Activated CD8-positive, alpha-beta memory T cell treated with anti-CD3 and anti-CD28 coated beads, Interleukin-2, amount 50 U/mL, for 1 hour (primary cell): ENCODE measurements around the gene HNRNPA1.
A peak's percentile ranks its signal among the peaks of the same experiment; 100 is the strongest.
"Not testable (repeated sequence)": the region's sequence is repeated elsewhere in the genome, so short reads cannot be mapped to it uniquely, and the experiment has no call there.

Source experiments
- DNase-seq: peaks from one replicate; pipeline ENCODE4 v3.0.0-alpha.2; 2020; ENCODE audit errors: extremely low read depth

The HNRNPA1 gene

DNA sequence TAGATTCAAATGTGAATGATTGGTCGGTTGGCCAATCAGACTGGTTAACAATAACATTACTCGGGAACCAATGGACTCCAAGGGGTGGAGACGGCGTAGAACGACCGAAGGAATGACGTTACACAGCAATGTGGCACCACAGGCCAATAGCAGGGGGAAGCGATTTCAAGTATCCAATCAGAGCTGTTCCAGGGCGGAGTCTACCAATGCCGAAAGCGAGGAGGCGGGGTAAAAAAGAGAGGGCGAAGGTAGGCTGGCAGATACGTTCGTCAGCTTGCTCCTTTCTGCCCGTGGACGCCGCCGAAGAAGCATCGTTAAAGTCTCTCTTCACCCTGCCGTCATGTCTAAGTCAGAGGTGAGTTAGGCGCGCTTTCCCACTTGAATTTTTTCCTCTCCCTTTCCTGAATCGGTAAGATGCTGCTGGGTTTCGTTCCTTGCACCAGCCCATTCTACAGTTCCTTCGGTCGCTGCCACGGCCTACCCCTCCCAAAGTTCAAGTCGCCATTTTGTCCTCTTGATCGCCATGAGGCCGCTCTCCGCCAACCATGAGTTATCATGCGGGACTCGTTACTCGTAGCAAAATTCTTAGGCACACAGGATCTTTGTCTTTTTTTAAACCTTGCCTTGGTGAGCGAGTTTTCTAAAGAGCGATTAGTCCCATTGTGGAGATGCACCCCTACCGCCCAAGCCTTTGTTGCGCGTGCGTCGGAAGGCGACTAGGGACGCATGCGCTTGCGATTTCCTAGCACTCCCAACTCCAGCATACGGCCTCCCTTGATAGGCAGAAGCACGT lies at the start of gene HNRNPA1:
Gene HNRNPA1, plus strand, starts transcription at position 259 of the 793 bp plus-strand sequence. Its CDS starts 82 bp downstream, at position 341.
- peak; percentile 97 for DNase-seq

DNA sequence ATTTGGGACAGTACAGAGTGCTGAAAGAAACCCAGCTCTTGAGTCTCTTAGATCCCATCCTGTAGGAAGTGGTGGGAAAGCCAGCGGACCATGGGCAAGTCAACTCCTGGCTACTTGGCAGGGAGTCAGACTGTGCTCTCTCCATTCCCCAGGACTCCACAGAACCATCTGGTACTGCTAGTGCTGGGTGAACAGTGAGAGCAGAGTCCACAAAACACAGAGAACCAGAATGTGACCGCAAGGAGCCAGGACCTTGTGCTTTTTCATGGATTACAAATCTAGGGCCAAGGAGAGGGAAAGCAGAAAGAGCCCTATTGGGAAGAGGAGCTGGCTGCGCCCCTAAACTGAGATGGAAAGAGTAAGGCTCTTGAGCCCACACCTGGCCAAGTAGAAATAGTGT lies 49.3 kb upstream of the HNRNPA1 start:
- not testable (repeated sequence) for DNase-seq

GRCh38 chr12:54232790-54233189 lies 47.7 kb upstream of the HNRNPA1 start:
- no peak for DNase-seq

DNA sequence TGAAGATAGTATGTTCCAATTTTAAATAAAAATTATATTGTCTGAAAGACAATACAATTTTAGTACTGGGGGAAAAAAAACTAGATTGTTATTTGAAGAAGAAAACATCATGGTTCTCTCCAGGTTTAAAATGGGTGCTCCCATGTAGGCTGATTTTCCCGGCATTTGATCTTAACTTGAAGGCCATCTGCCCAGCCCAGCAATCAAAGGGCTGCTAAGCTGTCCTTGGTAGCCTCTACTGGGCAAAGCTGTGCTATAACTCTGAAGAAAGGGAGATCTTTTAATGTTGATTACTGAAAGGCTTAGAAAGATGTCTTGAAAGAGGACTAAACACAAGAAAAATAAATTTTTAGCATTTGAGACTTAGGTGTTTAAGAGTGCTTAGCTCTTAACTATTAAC lies 42.0 kb upstream of the HNRNPA1 start:
- no peak for DNase-seq

- no peak for DNase-seq
Observed at GRCh38 chr12:54239620-54240019, 40.9 kb upstream of the HNRNPA1 start.

DNA sequence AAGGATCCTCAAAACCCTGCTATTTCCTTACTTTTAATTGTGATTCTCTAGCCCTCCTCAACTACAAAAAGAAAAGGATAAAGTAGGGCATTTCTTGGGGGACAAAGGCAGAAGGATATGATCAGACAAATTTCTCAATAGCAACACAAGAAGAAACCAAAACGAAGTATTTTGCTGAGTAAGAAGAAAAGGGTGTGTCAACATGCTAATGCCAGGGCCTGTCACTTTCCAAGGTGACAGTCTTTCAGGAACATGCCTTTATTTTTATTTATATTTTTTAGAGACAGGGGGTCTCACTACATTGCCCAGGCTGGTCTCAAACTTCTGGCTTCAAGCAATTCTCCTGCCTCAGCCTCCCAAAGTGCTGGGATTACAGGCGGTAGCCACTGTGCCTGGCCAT lies 40.4 kb upstream of the HNRNPA1 start:
- no peak for DNase-seq

DNA sequence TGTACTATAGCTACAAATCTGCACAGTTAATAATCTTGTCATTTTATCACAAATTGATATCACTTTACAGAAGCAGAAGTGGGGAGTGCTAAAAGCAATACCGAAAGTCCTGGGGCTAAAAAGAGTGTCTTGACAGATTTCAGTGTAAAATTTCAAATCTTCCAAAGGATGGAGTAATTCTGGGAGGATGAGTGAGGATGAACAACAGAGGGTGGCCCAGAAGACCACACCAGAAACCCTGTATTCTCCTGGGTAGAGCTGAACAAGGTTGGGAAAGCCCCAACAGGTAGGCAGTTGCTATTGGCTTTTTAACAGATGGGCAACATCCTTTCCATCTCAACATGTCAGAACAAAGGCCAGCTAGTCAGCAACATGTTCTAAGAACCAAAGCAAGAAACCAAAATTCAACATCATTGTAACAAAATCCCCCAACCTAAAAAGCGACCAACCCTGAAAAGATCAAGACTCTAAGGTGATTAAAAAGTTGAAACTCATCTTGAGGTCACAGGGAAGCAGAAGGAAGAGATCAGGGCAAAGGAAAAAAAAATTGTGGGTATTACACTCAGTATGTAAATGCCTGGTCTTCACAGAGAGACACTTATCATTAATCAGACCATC lies 39.4 kb upstream of the HNRNPA1 start:
- DNase-seq: no peak

DNA sequence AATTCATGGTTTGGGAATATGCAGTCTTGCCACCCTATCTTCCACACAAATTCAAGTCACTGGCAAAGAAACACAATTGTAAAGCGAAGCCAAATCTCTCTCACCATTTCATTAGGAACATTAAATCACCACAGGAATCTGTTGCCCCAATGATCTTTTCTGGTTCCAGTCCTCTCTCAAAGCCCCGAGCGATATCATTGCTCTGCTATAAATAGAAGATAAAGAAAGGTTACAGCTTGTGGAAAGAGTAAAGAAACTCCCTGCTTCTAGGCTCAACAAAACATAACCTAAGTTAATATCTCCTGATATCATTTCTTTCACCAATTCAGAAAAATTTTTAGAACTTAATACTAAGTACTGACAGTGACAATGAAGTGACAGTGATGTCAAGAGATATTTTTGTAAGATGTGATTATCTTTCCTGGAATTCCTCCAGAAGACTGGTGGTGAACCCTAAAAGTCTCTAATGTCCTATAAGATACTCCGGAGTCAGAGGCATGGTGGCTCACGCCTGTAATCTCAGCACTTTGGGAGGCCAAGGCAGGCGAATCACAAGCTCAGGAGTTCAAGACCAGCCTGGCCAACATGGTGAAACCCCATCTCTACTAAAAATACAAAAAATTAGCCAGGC lies 34.4 kb upstream of the HNRNPA1 start:
- DNase-seq: no peak

DNA sequence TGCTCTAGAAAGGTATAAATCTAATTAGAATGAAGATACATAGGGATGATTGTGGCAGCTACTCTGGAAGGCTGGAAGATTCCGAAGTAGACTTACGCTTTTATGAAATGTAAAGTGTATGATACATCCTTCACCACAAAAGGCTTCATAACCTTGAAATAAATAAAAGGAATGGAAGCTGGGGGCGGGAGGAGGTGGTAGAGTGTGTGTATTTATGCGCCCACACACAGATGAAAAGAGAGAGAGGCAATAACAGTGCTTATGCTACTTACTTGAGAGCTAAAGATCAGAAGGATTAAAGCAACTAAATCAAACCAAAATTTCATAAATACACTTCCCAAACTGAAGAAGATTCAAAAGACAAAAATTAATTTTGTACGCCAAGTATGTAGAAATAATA lies 31.0 kb upstream of the HNRNPA1 start:
- no peak for DNase-seq

DNA sequence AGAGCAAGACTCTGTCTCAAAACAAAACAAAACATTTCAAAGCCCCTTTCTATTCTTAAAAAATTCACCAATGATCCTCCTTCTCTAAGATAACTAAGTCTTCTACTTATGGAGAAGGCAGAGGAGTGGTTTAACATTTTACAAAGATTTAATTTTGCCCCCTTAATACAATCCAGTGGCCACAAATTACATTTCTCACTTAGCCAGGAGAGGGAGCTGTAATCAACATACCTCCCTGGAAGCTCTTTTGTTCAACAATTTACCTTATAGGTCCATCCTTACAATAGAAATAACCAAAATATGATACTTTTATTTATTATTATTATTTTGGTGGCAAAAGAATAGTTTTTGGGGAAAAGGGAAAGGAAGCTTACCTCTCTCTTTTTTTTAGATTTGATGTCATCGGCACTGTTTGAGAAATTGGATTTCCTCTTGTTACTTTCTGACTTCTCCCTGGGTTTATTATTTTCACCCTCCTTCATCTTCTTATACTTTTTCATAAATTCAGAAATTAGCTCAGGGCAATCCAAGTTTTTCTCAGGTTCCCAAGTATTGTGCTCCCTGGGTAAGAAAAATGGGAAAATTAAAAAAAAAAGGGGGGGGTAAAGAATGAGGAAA lies 28.8 kb upstream of the HNRNPA1 start:
- DNase-seq: no peak

- DNase-seq: no peak
Observed at GRCh38 chr12:54253240-54253639, 27.3 kb upstream of the HNRNPA1 start.

- no peak for DNase-seq
Observed at GRCh38 chr12:54257332-54257731, 23.2 kb upstream of the HNRNPA1 start.

DNA sequence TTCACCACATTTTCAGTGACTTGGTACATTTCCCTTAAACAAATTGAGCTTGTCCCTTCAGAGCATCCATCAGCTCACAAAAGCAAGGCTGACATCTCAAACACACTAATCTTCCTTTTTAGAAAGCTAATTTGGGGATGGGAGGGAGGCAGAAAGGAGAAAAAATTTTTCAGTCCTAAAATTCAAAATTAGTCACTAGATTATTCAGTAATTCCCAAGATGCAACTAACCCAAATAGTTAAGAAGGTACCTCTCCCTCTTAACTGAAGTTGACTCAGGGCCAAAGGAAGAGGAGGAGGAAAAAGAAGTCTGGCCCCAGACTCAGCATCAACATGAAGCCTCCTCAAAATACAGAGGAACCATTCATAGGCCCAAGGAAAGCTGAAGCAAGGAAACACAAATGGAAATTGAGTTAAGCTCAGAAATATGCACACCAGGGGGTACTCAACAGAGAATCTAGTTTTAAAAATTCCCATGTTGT lies 22.3 kb upstream of the HNRNPA1 start:
- DNase-seq: no peak

DNA sequence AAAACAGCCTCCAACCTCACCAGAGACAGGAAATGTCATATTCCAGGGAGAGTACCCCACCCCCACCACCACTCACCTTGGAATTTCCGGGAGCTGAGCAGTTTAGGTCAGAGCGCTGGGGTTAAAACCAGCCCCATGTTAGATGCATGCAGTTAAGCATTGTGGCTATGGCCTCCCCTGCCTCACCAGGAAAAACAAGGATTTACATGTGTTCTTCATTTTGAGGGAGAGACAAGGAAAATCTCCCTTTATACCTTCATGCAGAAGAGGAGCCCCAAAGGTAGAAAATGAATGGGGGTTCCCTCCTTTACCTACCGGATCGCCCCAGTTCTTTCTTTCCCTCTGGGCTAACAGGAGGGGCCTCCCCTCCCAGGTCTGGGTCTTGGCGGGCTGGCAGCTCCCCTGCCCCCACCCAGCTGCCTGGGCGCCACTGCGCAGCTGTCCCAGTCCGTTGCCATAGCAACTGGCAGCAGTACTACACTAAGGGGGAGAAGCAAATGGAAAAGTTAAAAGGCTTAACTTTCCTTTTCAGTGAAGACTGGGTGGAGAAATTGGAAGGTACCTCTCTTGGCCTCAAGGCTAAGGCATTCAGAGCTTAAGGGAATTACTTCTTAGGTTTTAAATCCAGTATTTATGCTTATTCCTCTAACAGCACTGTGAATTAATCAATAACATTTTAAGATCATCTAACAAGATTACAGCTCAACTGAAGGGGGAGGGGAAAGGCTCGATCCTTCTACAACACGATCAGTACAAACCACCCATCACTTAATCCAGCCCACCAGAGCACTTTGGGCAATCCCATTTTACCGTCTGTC lies 21.1 kb upstream of the HNRNPA1 start:
- DNase-seq: peak; percentile 35

GRCh38 chr12:54261815-54262402 lies 18.6 kb upstream of the HNRNPA1 start:
- DNase-seq: no peak

- DNase-seq: no peak
Observed at GRCh38 chr12:54262403-54262925, 18.1 kb upstream of the HNRNPA1 start.

- no peak for DNase-seq
Observed at GRCh38 chr12:54265364-54265812, 15.1 kb upstream of the HNRNPA1 start.

- DNase-seq: no peak
Observed at GRCh38 chr12:54266852-54267251, 13.7 kb upstream of the HNRNPA1 start.

GRCh38 chr12:54270345-54270744 lies 10.2 kb upstream of the HNRNPA1 start:
- no peak for DNase-seq

GRCh38 chr12:54272214-54272613 lies 8.3 kb upstream of the HNRNPA1 start:
- DNase-seq: no peak

GRCh38 chr12:54273981-54274380 lies 6.5 kb upstream of the HNRNPA1 start:
- DNase-seq: no peak
